HL-60 (cell line): Measurements from ENCODE around the gene SNUPN.
"Not testable (repeated sequence)": the region's sequence is repeated elsewhere in the genome, so short reads cannot be mapped to it uniquely, and the experiment has no call there.

Experiments used
- DNase-seq, 2 experiments: peaks; one replicate each; pipeline ENCODE4 v3.0.0-alpha.2; 2010 to 2020; ENCODE audit warnings: low read depth in 1 of 2, low spot score in 1 of 2
- H3K27ac ChIP-seq: fragments of 250-450 bp; sonication (Bioruptor Pico); replicated peaks from 2 replicates; pipeline ENCODE4 v1.5.1; 2020; ENCODE audit warnings: mild to moderate bottlenecking, moderate library complexity
- H3K27me3 ChIP-seq: fragments of 250-450 bp; sonication (Bioruptor Pico); 2 replicates; pipeline ENCODE4 v1.5.1; 2021; ENCODE audit warnings: mild to moderate bottlenecking, moderate library complexity; ENCODE audit not compliant: insufficient read depth, poor library complexity, severe bottlenecking
- H3K4me3 ChIP-seq: replicated peaks from 2 replicates; pipeline ENCODE4 v1.5.1; 2011; ENCODE audit warnings: mild to moderate bottlenecking, control low read depth, low read length; ENCODE audit not compliant: insufficient read depth
- GABPA ChIP-seq: IDR thresholded peaks from 2 replicates; pipeline ENCODE4 v1.6.1; 2012; ENCODE audit warnings: low read depth
- POLR2AphosphoS5 ChIP-seq: IDR thresholded peaks from 2 replicates; pipeline ENCODE4 v1.6.1; 2012; ENCODE audit warnings: low read depth
- SPI1 ChIP-seq: IDR thresholded peaks from 2 replicates; pipeline ENCODE4 v1.6.1; 2012; ENCODE audit warnings: low read depth, mild to moderate bottlenecking, borderline replicate concordance
- TF ChIP-seq, protein P1 (sequence below): IDR thresholded peaks from one replicate; pipeline ENCODE4 v1.5.1; 2011; ENCODE audit warnings: low read length, control low read depth, inconsistent platforms; ENCODE audit not compliant: insufficient read depth
- TF ChIP-seq, protein P2 (sequence below): IDR thresholded peaks from 2 replicates; pipeline ENCODE4 v1.6.1; 2012; ENCODE audit warnings: low read depth; ENCODE audit not compliant: insufficient replicate concordance

Gene SNUPN

GRCh38 chr15:75589071-75589470, 36.5 kb downstream of the SNUPN start:
- TF ChIP-seq, protein P1, sequence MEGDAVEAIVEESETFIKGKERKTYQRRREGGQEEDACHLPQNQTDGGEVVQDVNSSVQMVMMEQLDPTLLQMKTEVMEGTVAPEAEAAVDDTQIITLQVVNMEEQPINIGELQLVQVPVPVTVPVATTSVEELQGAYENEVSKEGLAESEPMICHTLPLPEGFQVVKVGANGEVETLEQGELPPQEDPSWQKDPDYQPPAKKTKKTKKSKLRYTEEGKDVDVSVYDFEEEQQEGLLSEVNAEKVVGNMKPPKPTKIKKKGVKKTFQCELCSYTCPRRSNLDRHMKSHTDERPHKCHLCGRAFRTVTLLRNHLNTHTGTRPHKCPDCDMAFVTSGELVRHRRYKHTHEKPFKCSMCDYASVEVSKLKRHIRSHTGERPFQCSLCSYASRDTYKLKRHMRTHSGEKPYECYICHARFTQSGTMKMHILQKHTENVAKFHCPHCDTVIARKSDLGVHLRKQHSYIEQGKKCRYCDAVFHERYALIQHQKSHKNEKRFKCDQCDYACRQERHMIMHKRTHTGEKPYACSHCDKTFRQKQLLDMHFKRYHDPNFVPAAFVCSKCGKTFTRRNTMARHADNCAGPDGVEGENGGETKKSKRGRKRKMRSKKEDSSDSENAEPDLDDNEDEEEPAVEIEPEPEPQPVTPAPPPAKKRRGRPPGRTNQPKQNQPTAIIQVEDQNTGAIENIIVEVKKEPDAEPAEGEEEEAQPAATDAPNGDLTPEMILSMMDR = no peak
- no peak for TF ChIP-seq SPI1
- no peak for TF ChIP-seq GABPA
- no peak for TF ChIP-seq POLR2AphosphoS5
- TF ChIP-seq, protein P2, sequence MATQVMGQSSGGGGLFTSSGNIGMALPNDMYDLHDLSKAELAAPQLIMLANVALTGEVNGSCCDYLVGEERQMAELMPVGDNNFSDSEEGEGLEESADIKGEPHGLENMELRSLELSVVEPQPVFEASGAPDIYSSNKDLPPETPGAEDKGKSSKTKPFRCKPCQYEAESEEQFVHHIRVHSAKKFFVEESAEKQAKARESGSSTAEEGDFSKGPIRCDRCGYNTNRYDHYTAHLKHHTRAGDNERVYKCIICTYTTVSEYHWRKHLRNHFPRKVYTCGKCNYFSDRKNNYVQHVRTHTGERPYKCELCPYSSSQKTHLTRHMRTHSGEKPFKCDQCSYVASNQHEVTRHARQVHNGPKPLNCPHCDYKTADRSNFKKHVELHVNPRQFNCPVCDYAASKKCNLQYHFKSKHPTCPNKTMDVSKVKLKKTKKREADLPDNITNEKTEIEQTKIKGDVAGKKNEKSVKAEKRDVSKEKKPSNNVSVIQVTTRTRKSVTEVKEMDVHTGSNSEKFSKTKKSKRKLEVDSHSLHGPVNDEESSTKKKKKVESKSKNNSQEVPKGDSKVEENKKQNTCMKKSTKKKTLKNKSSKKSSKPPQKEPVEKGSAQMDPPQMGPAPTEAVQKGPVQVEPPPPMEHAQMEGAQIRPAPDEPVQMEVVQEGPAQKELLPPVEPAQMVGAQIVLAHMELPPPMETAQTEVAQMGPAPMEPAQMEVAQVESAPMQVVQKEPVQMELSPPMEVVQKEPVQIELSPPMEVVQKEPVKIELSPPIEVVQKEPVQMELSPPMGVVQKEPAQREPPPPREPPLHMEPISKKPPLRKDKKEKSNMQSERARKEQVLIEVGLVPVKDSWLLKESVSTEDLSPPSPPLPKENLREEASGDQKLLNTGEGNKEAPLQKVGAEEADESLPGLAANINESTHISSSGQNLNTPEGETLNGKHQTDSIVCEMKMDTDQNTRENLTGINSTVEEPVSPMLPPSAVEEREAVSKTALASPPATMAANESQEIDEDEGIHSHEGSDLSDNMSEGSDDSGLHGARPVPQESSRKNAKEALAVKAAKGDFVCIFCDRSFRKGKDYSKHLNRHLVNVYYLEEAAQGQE = no peak
- H3K27ac ChIP-seq = no peak overlapping the region
- no peak overlapping the region for H3K4me3 ChIP-seq
- no peaks in the 10 kb centered on the region for H3K27me3 ChIP-seq
- DNase-seq = no peak

DNA sequence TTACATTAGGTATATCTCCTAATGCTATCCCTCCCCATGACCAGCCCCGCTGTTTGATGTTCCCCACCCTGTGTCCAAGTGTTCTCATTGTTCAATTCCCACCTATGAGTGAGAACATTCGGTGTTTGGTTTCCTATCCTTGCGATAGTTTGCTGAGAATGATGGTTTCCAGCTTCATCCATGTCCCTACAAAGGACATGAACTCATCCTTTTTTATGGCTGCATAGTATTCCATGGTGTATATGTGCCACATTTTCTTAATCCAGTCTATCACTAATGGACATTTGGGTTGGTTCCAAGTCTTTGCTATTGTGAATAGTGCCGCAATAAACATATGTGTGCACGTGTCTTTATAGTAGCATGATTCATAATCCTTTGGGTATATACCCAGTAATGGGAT, 39.1 kb downstream of the SNUPN start:
- DNase-seq, H3K4me3 ChIP-seq, H3K27me3 ChIP-seq, H3K27ac ChIP-seq: not testable (repeated sequence)

DNA sequence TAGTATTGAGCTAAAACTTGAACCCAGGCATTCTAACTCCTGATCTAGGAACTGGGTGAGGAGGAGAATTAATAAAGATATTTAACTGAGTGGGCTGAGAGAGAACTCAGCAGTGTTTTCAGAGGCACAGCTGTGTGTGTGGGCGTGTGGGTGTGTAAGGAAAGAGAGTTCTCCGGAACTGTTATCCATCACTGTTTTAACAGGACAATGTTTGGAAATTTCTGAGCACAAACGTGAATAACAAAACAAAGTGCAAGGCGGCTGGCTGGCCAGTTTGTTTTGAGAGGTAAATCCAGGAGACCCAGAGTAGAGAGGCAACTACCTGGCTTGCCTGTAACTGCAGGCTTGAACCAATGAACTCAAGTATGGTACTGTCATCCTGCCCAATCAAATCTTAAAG, 41.4 kb downstream of the SNUPN start:
- no peak overlapping the region for H3K27ac ChIP-seq
- TF ChIP-seq POLR2AphosphoS5 = no peak
- TF ChIP-seq, protein P1 = no peak
- TF ChIP-seq SPI1 = no peak
- TF ChIP-seq, protein P2 = no peak
- no peak for TF ChIP-seq GABPA
- no peaks in the 10 kb centered on the region for H3K27me3 ChIP-seq
- no peak overlapping the region for H3K4me3 ChIP-seq
- no peak for DNase-seq

DNA sequence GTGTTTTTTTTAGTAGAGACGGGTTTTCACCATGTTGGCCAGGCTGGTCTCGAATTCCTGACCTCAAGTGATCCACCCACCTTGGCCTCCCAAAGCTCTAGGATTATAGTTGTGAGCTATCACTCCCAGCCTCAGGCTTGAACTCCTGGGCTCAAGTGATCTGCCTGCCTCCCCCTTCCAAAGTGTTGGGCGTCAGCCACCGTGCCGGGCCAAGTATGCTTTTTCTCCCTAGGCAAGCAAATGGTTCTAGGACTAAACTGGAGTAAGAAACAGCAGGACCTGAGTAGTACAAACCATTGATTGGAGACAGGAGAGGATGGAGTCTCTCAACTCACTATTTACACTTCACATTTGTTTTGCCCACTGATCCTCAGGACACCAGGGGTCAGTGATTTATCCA, 41.8 kb downstream of the SNUPN start:
- H3K27ac ChIP-seq = no peak overlapping the region
- no peak for DNase-seq
- TF ChIP-seq POLR2AphosphoS5 (no peak), GABPA (no peak), SPI1 (no peak)
- TF ChIP-seq, protein P1 = no peak
- TF ChIP-seq, protein P2 = no peak
- no peaks in the 10 kb centered on the region for H3K27me3 ChIP-seq
- H3K4me3 ChIP-seq = no peak overlapping the region

GRCh38 chr15:75582943-75583342, 42.6 kb downstream of the SNUPN start:
- H3K27ac ChIP-seq, H3K4me3 ChIP-seq, DNase-seq, H3K27me3 ChIP-seq: not testable (repeated sequence)
